GM12864 (cell line): Measurements from ENCODE around the gene MAP3K4.

Source experiments
- DNase-seq: peaks from one replicate; pipeline ENCODE4 v3.0.0-alpha.2; 2011; ENCODE audit warnings: low read depth
- H3K4me3 ChIP-seq: 2 replicates; pipeline ENCODE4 v1.5.1; 2011; ENCODE audit warnings: mild to moderate bottlenecking, low read depth, low read length, control low read depth
- TF ChIP-seq, protein P1 (sequence below): IDR thresholded peaks from 2 replicates; pipeline ENCODE4 v1.5.1; 2011; ENCODE audit warnings: low read depth, mild to moderate bottlenecking, moderate library complexity, low read length, control low read depth, inconsistent platforms; ENCODE audit errors: missing control alignments

Gene MAP3K4

GRCh38 chr6:161150136-161150535, 158.6 kb downstream of the MAP3K4 start:
- TF ChIP-seq, protein P1, sequence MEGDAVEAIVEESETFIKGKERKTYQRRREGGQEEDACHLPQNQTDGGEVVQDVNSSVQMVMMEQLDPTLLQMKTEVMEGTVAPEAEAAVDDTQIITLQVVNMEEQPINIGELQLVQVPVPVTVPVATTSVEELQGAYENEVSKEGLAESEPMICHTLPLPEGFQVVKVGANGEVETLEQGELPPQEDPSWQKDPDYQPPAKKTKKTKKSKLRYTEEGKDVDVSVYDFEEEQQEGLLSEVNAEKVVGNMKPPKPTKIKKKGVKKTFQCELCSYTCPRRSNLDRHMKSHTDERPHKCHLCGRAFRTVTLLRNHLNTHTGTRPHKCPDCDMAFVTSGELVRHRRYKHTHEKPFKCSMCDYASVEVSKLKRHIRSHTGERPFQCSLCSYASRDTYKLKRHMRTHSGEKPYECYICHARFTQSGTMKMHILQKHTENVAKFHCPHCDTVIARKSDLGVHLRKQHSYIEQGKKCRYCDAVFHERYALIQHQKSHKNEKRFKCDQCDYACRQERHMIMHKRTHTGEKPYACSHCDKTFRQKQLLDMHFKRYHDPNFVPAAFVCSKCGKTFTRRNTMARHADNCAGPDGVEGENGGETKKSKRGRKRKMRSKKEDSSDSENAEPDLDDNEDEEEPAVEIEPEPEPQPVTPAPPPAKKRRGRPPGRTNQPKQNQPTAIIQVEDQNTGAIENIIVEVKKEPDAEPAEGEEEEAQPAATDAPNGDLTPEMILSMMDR, result no peak
- H3K4me3 ChIP-seq, result no peak overlapping the region
- no peak for DNase-seq

- no peak overlapping the region for H3K4me3 ChIP-seq
- TF ChIP-seq, protein P1, result no peak
- no peak for DNase-seq
These were observed 159.0 kb downstream of the MAP3K4 start for GRCh38 chr6:161150566-161150965.

- TF ChIP-seq, protein P1, result no peak
- no peak overlapping the region for H3K4me3 ChIP-seq
- no peak for DNase-seq
These were observed 159.6 kb downstream of the MAP3K4 start for GRCh38 chr6:161151059-161151645.

- H3K4me3 ChIP-seq, result no peak overlapping the region
- no peak for DNase-seq
- TF ChIP-seq, protein P1, result no peak
These were observed 160.3 kb downstream of the MAP3K4 start for GRCh38 chr6:161151660-161152526.

DNA sequence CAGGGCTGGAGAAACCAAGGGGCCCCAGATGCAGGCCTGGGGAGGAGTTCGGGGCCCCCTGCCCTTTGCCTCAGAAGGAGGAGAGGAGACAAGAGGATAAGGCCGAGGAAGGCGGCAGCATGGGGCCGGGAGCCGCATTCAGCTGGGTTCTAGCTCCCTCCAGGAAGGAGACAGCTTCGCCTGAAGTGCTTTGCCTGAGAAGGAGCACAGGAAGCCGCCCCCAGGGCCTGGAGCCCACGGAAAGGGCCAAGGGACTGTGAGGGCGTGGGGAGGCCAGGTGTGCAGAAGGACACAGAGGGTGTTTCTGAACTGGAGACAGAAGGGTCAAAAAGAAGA, 160.9 kb downstream of the MAP3K4 start:
- no peak for DNase-seq
- no peak overlapping the region for H3K4me3 ChIP-seq
- TF ChIP-seq, protein P1, result no peak

DNA sequence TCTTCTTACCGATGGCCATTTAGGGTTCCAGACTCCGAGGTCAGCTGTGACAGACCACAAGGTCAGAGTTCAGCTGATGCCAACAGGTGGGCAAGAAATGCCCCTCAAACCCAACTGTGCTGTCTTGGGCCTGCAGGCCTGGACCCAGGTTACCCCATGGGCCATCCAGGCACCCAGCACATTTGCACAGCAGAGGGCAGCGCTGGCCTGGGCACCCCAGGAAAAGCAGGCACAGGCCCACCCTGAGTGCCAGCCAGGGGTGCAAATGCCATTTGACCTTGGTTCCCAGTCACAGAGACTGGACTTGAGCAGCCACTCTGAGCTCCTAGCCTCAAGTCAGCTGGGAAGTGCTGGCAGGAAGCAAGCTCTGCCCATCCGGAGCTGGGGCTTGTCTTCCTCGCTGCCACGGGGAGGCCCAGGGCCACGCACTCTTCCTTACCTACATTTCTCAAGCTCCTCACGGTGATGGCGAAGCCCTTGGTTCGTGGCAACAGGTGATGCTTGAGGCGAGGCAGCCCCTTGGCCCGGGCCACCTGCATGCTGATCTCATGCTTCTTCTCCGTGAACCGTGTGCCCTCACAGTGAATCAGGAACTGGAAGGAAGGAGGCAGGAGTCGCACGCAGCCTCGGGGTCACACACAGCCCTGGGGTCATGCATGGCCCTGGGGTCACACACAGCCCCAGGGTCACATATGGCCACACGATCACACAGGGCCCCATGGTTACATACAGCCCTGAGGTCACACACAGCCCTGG, 161.5 kb downstream of the MAP3K4 start:
- TF ChIP-seq, protein P1, result peak; percentile 41
- DNase-seq, result no peak
- no peak overlapping the region for H3K4me3 ChIP-seq
